SU-DHL-6 (cell line): ENCODE results near the gene CLEC2D.

ENCODE experiments used
- CTCF ChIP-seq: fragments of 200-600 bp; sonication (generic); IDR thresholded peaks from one replicate; pipeline ENCODE4 v1.5.1; 2017; ENCODE audit warnings: antibody characterized with exemption, mild to moderate bottlenecking, low read length, moderate library complexity; ENCODE audit not compliant: insufficient read depth, poor library complexity, severe bottlenecking
- EZH2phosphoT487 ChIP-seq: fragments of 200-600 bp; sonication (generic), shearing (Covaris generic); conservative IDR thresholded peaks from 2 replicates; pipeline ENCODE4 v1.6.1; 2018; ENCODE audit warnings: mild to moderate bottlenecking, antibody characterized with exemption, low read length, moderate library complexity, mixed read lengths

- TF ChIP-seq CTCF (no peak), EZH2phosphoT487 (no peak)
Observed at GRCh38 chr12:9721394-9722092, 52.0 kb downstream of the CLEC2D start.
